OCI-LY7 (cell line): Measurements from ENCODE around the gene CFL1.

Source experiments
- CTCF ChIP-seq: fragments of 200-600 bp; sonication (generic); conservative IDR thresholded peaks from 2 replicates; pipeline ENCODE4 v1.5.1; 2014; ENCODE audit warnings: mild to moderate bottlenecking, antibody characterized with exemption, low read length, moderate library complexity, mixed read lengths
- EZH2phosphoT487 ChIP-seq: fragments of 200-600 bp; sonication (generic); IDR thresholded peaks from 2 replicates; pipeline ENCODE4 v1.6.1; 2018; ENCODE audit warnings: low read depth, borderline replicate concordance, mild to moderate bottlenecking, mixed run types, antibody characterized with exemption, low read length, moderate library complexity, mixed read lengths

GRCh38 chr11:65883058-65883761, 25.2 kb upstream of the CFL1 start:
- TF ChIP-seq CTCF (no peak), EZH2phosphoT487 (no peak)
